GM18951 (cell line): Measurements from ENCODE around the gene GPD1.

Experiments
- POLR2A ChIP-seq: IDR thresholded peaks from 4 replicates; pipeline ENCODE4 v1.6.1; 2011; ENCODE audit warnings: mild to moderate bottlenecking; ENCODE audit not compliant: insufficient read length, insufficient read depth; ENCODE audit errors: extremely low read depth
- in situ Hi-C: fragments of 300-500 bp; cut with MboI; formaldehyde crosslinking; loops from one replicate; pipeline ENCODE4 v1.12.0; 2022; ENCODE audit warnings: low sequenced_read_pairs, mixed read lengths, inconsistent platforms; ENCODE audit not compliant: unreplicated experiment

GPD1 gene

GRCh38 chr12:50103767-50104321 is at the start of gene GPD1:
TSS of gene GPD1 (plus strand) at chr12:50104008. CDS start at chr12:50104051, 43 bp downstream.
- TF ChIP-seq POLR2A: no peak
- in situ Hi-C loops: no loop called here

DNA sequence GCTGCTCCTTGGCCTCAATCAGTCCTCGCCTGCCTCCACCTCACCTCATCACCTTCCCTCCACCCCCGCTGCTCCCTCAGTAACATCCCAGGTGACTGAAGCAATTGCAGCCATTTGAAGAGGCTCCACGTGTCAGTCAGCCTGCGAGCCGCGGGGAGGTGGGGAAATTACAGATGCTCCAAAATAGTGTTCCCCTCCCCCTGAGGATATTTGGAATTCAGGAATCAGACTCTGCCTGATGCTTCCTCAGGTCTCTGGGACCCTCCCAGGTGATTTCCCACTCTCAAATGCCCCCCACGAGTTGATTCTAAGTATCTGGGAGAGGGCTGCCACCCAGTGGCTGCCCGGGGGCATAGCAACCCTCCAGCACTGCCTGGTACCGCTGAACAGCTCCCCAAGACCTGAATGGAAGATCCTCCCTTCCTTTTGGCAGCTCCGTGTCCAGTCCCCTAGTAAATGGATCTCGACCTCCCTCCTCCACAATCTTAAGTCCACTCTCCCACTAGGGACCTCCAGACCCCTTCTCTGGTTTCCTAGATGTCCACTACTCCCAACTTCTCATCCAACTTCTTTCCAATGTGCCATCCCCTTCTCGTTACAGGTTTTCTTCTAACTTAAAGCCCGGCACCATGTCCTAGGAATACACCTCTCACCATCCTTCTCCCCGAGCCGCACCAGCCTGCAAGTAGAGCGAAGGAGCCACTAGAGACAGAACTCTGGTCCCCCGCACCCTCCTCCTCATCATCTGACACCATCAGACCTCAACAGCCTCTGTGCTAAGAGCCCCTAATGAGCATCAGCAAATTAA is 47.8 kb upstream of the GPD1 start:
- in situ Hi-C loops: loop anchor here (5.0 kb wide), 1 partner anchor 84 kb away; the partner anchor contains the start of gene AQP6
- TF ChIP-seq POLR2A: no peak

GRCh38 chr12:50056639-50056976 is 47.2 kb upstream of the GPD1 start:
- TF ChIP-seq POLR2A: no peak
- in situ Hi-C loops: loop anchor here (5.0 kb wide), 1 partner anchor 84 kb away; the partner anchor contains the start of gene AQP6

GRCh38 chr12:50057000-50057841 is 46.6 kb upstream of the GPD1 start, which contains the start of gene ASIC1:
TSS of gene ASIC1 (plus strand) at chr12:50057596. CDS start at chr12:50058767, 1,171 bp downstream.
- TF ChIP-seq POLR2A: no peak
- in situ Hi-C loops: loop anchor here (5.0 kb wide), 1 partner anchor 85 kb away; the partner anchor contains the start of gene AQP6

- TF ChIP-seq POLR2A: no peak
- in situ Hi-C loops: loop anchor here (5.0 kb wide), 1 partner anchor 86 kb away; the partner anchor contains the start of gene AQP6
These were observed 45.7 kb upstream of the GPD1 start for GRCh38 chr12:50057896-50058670.

GRCh38 chr12:50058743-50059312 is 45.0 kb upstream of the GPD1 start:
- in situ Hi-C loops: loop anchor here (5.0 kb wide), 1 partner anchor 87 kb away; the partner anchor contains the start of gene AQP6

GRCh38 chr12:50059440-50060119 is 44.2 kb upstream of the GPD1 start:
- in situ Hi-C loops: loop anchor here (5.0 kb wide), 1 partner anchor 87 kb away; the partner anchor contains the start of gene AQP6
- TF ChIP-seq POLR2A: no peak

More at GRCh38 chr12:50058743-50059312, 45.0 kb upstream of the GPD1 start:
- TF ChIP-seq POLR2A: no peak

DNA sequence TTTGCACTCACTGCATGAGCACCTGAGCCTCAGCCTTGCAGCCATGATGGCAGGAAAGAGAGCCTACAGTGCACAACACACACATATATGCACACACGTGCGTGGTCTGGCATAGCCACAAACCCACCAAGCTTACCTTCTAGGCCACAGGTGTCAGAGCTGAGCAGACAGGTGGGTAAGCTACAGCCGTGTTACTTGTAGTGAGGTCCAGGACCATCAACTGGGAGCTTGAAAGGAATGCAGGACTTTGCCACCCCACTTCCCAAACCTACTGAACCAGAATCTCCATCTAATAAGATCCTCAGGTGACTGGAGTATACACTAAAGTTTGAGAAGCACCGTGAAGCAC is 43.7 kb upstream of the GPD1 start:
- no peak for TF ChIP-seq POLR2A
- in situ Hi-C loops: no loop called here

GRCh38 chr12:50061171-50061570 is 42.6 kb upstream of the GPD1 start:
- in situ Hi-C loops: no loop called here
- TF ChIP-seq POLR2A: no peak

- in situ Hi-C loops: no loop called here
- TF ChIP-seq POLR2A: no peak
These were observed 41.7 kb upstream of the GPD1 start for GRCh38 chr12:50061946-50062686.
